Naive B cell (primary cell): ENCODE measurements around the gene RPL27. TPM values are rescaled to one million over a fixed set of nuclear protein-coding genes. Genes with fewer than 3 reads are reported as not detected.
"Not testable (repeated sequence)": the region's sequence is repeated elsewhere in the genome, so short reads cannot be mapped to it uniquely, and the experiment has no call there.

Experiments
- ATAC-seq, 2 donors: fragments of 150-1000 bp; cut with Tn5 transposase; 2 replicates each; pipeline ENCODE4 v1.10.0; 2021; ENCODE audit warnings: low read depth in 2 of 2, mild to moderate bottlenecking in 2 of 2, moderate library complexity in 2 of 2
- DNase-seq: peaks from one replicate; pipeline ENCODE4 v3.0.0; 2022
- H3K27ac Mint-ChIP-seq, 6 donors: one replicate each; pipeline ENCODE4 v1.8.0; 2020 to 2022; ENCODE audit warnings: mild to moderate bottlenecking in 6 of 6, mixed read lengths in 6 of 6, moderate library complexity in 5 of 6, inconsistent platforms in 2 of 6
- H3K27me3 Mint-ChIP-seq, 3 donors: one replicate each; pipeline ENCODE4 v1.8.0; 2021 to 2022; ENCODE audit warnings: mixed read lengths in 3 of 3, mild to moderate bottlenecking in 1 of 3
- H3K36me3 Mint-ChIP-seq, 2 donors: one replicate each; pipeline ENCODE4 v1.8.0; 2020 to 2022; ENCODE audit warnings: mixed read lengths in 2 of 2, inconsistent platforms in 1 of 2, mild to moderate bottlenecking in 1 of 2
- H3K4me1 Mint-ChIP-seq, 3 donors: one replicate each; pipeline ENCODE4 v1.8.0; 2020 to 2022; ENCODE audit warnings: mixed read lengths in 3 of 3, inconsistent platforms in 1 of 3, mild to moderate bottlenecking in 1 of 3, moderate library complexity in 1 of 3
- H3K4me3 Mint-ChIP-seq, 8 donors: one replicate each; pipeline ENCODE4 v1.8.0; 2020 to 2022; ENCODE audit warnings: mild to moderate bottlenecking in 8 of 8, mixed read lengths in 8 of 8, moderate library complexity in 8 of 8, inconsistent platforms in 2 of 8
- H3K9me3 Mint-ChIP-seq, 7 donors: one replicate each; pipeline ENCODE4 v1.8.0; 2020 to 2022; ENCODE audit warnings: mixed read lengths in 7 of 7, mild to moderate bottlenecking in 5 of 7, inconsistent platforms in 2 of 7, moderate library complexity in 1 of 7
- polyA plus RNA-seq, 6 donors: library from polyadenylated mRNA; unstranded; fragments of 300-500 nt; fragmentation: Illumina TruSeq; gene quantifications; one replicate each; pipeline ENCODE4 v1.2.3, GENCODE V29; 2021; ENCODE audit warnings: low read depth in 6 of 6

The RPL27 gene
- polyA plus RNA-seq, 6 donors from 2014 or later: 1,305 to 2,435 (median 1,972) TPM

DNA sequence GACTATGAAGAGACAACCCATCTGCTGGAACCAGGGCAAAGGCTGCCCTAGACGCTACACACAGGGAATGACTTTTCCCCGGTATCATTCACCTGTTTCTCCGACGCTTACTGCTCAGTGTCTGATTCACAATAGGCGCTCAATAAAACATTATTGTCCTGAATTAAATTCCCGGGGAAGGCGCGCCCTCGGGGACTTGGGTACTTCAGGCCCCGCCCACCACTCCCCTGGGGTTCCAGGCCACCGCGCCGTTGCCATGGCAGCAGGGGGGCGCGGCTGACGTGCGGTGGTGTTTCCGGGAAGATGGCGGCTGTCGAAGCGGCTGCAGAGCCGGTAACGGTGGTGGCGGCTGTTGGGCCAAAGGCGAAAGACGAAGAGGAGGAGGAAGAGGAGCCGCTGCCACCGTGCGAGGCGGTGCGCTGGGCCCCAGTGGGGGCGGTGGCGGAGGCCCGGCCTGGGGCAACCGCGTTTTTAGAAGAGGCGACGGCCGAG is 17.9 kb upstream of the RPL27 start, which contains the start of gene RUNDC1:
Gene RUNDC1, plus strand, starts transcription at position 292 of the 492 bp plus-strand sequence. Its CDS starts 12 bp downstream, at position 304.
- Mint-ChIP-seq H3K27ac (peak within 1 kb of the TSS; percentile 93 to 100 (median 99)), H3K4me3 (peak within 1 kb of the TSS; percentile 86 to 100 (median 98)), H3K36me3 (no peaks in the 10 kb centered on the region), H3K27me3 (no peaks in the 10 kb centered on the region), H3K4me1 (peaks cover 32 to 62% (median 43%) of the 10 kb centered on the region in 3 donors), H3K9me3 (no peaks in the 10 kb centered on the region)
- peak; percentile 91 for DNase-seq
- peak; percentile 74 to 79 for ATAC-seq

DNA sequence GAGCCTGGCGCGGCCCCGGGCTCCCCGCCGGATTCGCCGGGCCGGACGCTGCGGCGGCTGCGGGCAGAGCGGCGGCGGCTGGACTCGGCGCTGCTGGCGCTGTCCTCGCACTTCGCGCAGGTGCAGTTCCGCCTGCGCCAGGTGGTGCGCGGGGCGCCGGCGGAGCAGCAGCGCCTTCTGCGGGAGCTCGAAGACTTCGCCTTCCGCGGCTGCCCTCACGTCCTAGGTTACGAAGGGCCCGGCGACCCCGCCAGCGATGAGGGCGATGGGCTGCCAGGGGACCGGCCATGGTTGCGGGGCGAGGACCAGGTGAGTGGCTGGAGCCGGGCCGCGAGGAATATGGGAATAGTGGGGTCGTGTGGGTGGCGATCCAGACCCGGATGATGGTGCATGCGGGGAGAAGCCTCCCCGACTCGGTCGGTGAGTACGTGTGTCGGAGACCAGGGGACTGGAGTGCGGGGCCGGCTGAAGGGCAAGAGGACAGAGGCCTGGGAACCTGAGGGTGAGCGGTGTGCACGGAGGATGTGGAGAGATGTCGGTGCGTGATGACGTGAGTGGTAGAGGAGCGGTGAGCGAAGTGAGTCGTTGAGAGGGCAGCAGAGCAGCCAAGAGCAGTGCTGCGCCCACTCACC is 17.3 kb upstream of the RPL27 start:
- peak overlapping the region; percentile 86 to 100 (median 98) for H3K4me3 Mint-ChIP-seq
- no peaks in the 10 kb centered on the region for H3K27me3 Mint-ChIP-seq
- H3K4me1 Mint-ChIP-seq: peaks cover 36 to 66% (median 47%) of the 10 kb centered on the region in 3 donors
- peak; percentile 73 for DNase-seq
- no peaks in the 10 kb centered on the region for H3K36me3 Mint-ChIP-seq
- ATAC-seq: peak; percentile 61
- peak overlapping the region; percentile 93 to 100 (median 99) for H3K27ac Mint-ChIP-seq
- H3K9me3 Mint-ChIP-seq: no peaks in the 10 kb centered on the region

DNA sequence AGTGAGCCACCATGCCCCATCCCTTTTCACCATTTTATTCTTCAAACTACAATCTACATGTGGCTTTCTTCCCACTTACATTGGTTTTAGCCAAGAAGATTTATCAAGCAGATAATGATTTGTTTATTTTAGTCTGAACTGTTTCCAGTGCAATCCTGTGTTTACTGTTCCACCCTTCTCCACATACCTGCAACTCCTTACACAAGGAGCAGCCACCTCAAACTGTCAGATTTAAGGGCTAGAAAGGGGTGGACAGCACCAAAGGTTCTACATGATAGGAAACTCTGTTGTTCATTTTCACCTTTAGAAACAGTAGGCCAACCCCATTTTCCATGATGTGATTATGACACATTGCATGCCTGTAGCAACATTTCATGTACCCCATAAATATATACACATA is 16.0 kb upstream of the RPL27 start:
- Mint-ChIP-seq H3K27me3 (no peaks in the 10 kb centered on the region), H3K9me3 (no peaks in the 10 kb centered on the region), H3K4me1 (peaks cover 40 to 78% (median 48%) of the 10 kb centered on the region in 3 donors), H3K4me3 (peak overlapping the region; percentile 36 to 100 (median 98)), H3K36me3 (no peaks in the 10 kb centered on the region), H3K27ac (peak overlapping the region in 5 of 6 donors; percentile 28 to 99 (median 79))
- no peak for ATAC-seq
- no peak for DNase-seq

DNA sequence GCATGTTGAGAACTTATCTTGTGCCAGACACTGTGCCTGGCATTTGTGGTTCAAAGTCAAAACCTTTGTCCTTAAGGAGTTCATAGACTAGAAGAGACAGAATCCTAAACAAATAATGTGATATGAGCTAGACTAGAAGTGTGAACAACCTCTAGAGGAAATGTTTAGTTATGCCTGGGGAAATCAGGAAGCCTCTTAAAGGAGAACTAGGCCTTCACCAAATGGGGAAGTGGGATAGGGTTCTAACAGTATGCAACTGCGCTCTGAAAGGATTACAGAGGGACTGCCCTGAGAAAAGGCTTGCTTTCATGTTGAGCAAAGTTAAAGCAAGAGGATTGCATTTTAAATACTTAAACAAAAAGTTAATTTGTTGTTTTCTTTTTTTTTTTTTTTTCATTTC is 13.0 kb upstream of the RPL27 start:
- Mint-ChIP-seq H3K27me3 (no peaks in the 10 kb centered on the region), H3K4me3 (peak overlapping the region; percentile 75 to 91 (median 86)), H3K9me3 (no peaks in the 10 kb centered on the region), H3K27ac (peak overlapping the region; percentile 66 to 96 (median 92)), H3K4me1 (peaks cover 36 to 74% (median 45%) of the 10 kb centered on the region in 3 donors), H3K36me3 (peaks cover 0 to 4% of the 10 kb centered on the region in 2 donors)
- DNase-seq (peak; percentile 80), ATAC-seq (peak; percentile 74 to 75)

DNA sequence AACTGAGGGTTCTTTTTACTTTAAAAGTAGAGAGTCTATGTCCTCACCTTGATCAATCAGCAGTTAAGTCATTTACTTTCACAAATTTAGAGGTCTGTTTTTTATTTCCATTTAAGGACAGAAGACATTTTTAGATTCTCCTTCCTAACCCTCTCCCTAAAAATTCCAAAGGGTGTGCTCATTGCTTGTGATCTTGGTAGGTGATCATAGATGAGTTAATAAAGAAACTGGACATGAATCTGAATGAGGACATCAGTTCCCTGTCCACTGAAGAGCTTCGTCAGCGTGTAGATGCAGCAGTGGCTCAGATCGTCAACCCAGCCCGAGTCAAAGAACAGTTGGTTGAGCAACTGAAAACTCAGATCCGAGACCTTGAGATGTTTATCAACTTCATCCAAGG is 9.1 kb upstream of the RPL27 start:
- peak overlapping the region in 4 of 6 donors; percentile 6 to 54 (median 34) for H3K27ac Mint-ChIP-seq
- DNase-seq (no peak), ATAC-seq (no peak)
- H3K9me3 Mint-ChIP-seq: no peaks in the 10 kb centered on the region
- peaks cover 0 to 12% of the 10 kb centered on the region in 2 donors for H3K36me3 Mint-ChIP-seq
- no peaks in the 10 kb centered on the region for H3K27me3 Mint-ChIP-seq
- H3K4me3 Mint-ChIP-seq: no peak overlapping the region
- H3K4me1 Mint-ChIP-seq: peaks cover 20 to 53% (median 36%) of the 10 kb centered on the region in 3 donors

DNA sequence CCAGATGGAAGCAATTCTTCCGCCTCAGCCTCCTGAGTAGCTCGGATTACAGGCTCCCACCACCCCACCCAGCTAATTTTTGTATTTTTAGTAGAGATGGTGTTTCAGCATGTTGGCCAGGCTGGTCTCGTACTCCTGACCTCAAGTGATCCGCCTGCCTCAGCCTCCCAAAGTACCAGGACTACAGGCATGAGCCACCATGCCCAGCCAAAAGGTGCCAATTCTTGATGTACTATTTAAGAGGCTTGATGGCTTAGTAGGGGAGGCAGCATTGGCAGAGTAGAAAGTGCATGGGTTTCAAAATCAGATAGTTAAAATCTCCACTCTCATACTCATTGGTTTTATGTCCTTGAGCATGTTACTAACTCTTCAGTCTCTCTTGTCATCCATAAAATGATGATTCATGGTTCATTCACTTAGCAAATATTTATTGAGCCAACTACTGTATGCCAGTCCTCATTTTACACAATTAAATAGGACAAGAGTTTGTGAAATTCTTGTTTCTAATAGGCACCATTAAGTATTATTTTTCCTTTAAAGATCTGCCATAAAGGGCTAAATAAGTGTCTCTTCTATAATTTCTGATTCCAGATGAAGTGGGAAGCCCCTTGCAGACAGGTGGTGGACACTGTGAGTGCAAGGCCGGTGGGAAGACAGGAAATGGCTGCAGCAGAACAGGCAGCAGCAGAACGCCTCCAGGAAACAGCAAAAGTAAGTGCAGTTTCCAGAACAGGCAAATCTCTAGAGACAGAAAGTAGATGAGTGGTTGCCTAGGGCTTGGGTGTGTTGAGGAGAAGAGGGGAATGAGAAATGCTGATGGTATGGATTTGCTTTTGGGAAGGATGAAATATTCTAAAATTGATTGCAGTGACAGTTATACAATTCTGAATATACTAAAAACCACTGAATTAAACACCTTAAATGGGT is 8.2 kb upstream of the RPL27 start:
- Mint-ChIP-seq H3K27me3 (no peaks in the 10 kb centered on the region), H3K4me3 (peak overlapping the region in 1 of 8 donors; percentile 39), H3K4me1 (peaks cover 20 to 48% (median 34%) of the 10 kb centered on the region in 3 donors), H3K27ac (peak overlapping the region in 5 of 6 donors; percentile 49 to 96 (median 75)), H3K9me3 (no peaks in the 10 kb centered on the region), H3K36me3 (peaks cover 0 to 12% of the 10 kb centered on the region in 2 donors)
- ATAC-seq (no peak), DNase-seq (no peak)

DNA sequence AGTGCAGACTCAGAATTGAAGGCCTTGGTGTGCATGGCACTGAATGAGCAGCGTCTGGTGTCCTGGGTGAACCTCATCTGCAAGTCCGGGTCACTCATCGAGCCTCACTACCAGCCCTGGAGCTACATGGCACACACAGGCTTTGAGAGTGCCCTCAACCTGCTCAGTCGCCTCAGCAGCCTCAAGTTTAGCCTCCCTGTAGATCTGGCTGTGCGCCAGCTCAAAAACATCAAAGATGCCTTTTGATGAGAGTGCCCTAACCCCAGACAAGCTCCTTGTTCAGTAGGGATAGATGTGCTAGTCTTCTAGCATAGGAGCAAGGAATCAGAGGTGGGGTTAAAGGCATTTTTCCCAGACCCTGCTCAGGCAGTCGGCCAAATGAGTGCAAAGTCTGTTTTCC is 6.7 kb upstream of the RPL27 start:
- peaks cover 17 to 41% (median 28%) of the 10 kb centered on the region in 3 donors for H3K4me1 Mint-ChIP-seq
- peak overlapping the region in 2 of 6 donors; percentile 11 to 69 for H3K27ac Mint-ChIP-seq
- H3K9me3 Mint-ChIP-seq: no peaks in the 10 kb centered on the region
- DNase-seq (no peak), ATAC-seq (no peak)
- H3K36me3 Mint-ChIP-seq: peaks cover 0 to 12% of the 10 kb centered on the region in 2 donors
- peak overlapping the region in 1 of 8 donors; percentile 5 for H3K4me3 Mint-ChIP-seq
- H3K27me3 Mint-ChIP-seq: no peaks in the 10 kb centered on the region

DNA sequence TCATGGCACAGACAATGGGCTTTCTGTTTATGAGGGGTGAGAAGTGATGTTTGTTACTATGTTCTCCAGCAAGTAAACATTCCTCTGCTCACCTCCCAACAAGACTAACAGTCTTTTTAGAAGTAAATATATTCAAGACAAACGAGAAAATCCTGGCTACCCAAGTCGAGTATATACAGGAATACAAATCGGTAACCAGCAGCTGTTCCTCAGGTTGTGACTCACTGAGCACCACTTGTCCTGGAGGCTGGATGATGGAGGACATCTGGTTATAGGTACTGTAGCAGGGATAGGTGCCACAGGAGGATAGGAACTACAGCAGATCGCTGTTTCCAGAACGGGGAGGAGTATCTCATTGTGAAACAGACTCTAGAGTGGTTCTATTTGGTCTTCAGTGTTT is 5.3 kb upstream of the RPL27 start:
- no peak for DNase-seq
- no peak overlapping the region for H3K4me3 Mint-ChIP-seq
- H3K27me3 Mint-ChIP-seq: no peaks in the 10 kb centered on the region
- no peak for ATAC-seq
- H3K4me1 Mint-ChIP-seq: peaks cover 19 to 40% (median 34%) of the 10 kb centered on the region in 3 donors
- peaks cover 0 to 12% of the 10 kb centered on the region in 2 donors for H3K36me3 Mint-ChIP-seq
- H3K27ac Mint-ChIP-seq: peak overlapping the region in 1 of 6 donors; percentile 11
- no peaks in the 10 kb centered on the region for H3K9me3 Mint-ChIP-seq

DNA sequence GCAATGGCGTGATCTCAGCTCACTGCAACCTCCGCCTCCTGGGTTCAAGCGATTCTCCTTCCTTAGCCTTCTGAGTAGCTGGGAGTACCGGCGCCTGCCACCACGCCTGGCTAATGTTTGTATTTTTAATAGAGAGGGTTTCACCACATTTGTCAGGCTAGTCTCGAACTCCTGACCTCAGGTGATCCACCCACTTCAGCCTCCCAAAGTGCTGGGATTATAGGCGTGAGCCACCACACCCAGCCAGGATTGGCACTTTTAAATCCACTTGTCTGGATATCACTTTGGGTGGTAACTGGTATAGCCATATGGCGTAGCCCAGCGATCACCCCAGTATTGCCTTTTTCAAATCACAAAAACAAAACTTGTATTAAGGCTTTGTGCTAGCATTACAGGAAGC is 4.3 kb upstream of the RPL27 start:
- not testable (repeated sequence) for ATAC-seq, DNase-seq, H3K4me3 Mint-ChIP-seq, H3K27me3 Mint-ChIP-seq, H3K9me3 Mint-ChIP-seq
- H3K27ac Mint-ChIP-seq: peak overlapping the region in 1 of 6 donors; percentile 63
- peaks cover 0 to 12% of the 10 kb centered on the region in 2 donors for H3K36me3 Mint-ChIP-seq
- peaks cover 26 to 49% (median 42%) of the 10 kb centered on the region in 3 donors for H3K4me1 Mint-ChIP-seq

DNA sequence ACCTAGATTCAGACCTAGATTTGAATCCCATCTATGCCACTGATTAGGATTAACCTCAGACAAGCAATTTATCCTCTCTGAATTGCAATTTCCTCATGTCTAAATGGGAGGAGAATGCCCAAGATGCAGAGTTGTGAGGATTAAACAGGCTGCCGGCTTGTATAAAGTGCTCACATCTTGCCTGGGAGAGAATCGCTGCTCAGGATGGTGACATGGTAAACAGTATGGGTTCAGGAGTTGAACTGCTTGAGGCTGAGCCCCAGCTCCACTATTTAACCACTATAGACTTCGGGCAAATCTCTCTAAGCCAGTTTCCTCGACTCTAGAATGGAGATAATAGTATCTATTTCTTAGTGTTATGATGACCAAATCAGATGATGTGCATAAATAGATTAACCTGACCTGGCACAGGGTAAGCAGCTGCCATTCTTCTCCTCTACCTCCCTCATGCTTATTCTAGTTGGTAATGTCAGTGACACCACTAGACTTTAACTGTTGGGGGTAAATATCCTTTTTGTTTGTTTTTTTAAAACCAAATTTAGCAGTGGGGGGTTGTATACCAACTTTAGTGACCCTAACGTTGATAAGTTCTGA is 732 bp upstream of the RPL27 start:
- Mint-ChIP-seq H3K36me3 (no peaks in the 10 kb centered on the region), H3K9me3 (peaks cover 0 to 1% (median 0%) of the 10 kb centered on the region in 7 donors), H3K27ac (peak overlapping the region; percentile 96 to 98 (median 98)), H3K4me1 (peaks cover 29 to 47% (median 37%) of the 10 kb centered on the region in 3 donors), H3K4me3 (peak overlapping the region; percentile 89 to 98 (median 92)), H3K27me3 (no peaks in the 10 kb centered on the region)
- ATAC-seq (no peak), DNase-seq (no peak)

DNA sequence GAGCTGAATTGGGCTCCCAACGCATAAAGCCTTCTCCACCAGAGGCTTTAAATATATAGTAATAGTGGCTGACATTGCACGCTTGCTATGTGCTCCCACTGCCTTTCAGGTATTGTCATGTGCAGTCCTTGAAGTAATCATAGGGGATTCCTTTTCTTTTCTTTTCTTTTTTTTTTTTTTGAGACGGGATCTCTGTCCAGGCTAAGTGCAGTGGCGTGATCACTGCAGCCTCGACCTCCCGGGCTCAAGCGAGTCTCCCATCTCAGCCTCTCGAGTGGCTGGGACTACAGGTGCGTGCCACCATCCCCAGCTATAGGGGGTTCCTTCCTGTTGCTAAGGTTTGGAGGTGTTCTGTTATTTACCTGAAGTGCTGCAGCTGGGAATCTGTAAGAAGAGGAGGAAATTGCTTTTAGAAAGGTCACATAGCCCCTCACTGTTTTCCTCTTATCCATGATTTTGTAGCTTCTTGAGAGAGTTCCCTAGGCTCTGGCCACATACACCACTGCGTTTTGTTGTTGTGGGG is 845 bp downstream of the RPL27 start:
- ATAC-seq (no peak), DNase-seq (no peak)
- H3K36me3 Mint-ChIP-seq: no peaks in the 10 kb centered on the region
- H3K4me1 Mint-ChIP-seq: peaks cover 29 to 43% (median 37%) of the 10 kb centered on the region in 3 donors
- peak overlapping the region; percentile 89 to 98 (median 92) for H3K4me3 Mint-ChIP-seq
- no peaks in the 10 kb centered on the region for H3K27me3 Mint-ChIP-seq
- peaks cover 0 to 1% (median 0%) of the 10 kb centered on the region in 7 donors for H3K9me3 Mint-ChIP-seq
- H3K27ac Mint-ChIP-seq: peak overlapping the region; percentile 96 to 98 (median 98)

DNA sequence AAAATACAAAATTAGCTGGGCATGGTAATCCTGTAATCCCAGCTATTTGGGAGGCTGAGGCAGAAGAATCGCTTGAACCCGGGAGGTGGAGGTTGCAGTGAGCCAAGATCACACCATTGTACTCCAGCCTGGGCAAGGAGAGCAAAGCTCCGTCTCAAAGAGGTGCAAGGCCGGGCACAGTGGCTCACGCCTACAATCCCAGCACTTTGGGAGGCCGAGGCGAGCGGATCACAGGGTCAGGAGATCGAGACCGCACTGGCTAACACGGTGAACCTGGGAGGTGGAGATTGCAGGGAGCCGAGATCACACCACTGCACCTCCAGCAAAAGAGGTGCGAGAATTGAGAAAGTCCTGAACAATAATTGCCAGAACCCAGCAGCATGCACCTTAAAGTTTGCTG is 2.7 kb downstream of the RPL27 start:
- H3K36me3 Mint-ChIP-seq, H3K9me3 Mint-ChIP-seq, DNase-seq, ATAC-seq, H3K27me3 Mint-ChIP-seq: not testable (repeated sequence)
- Mint-ChIP-seq H3K4me3 (peak overlapping the region in 1 of 8 donors; percentile 36), H3K4me1 (peaks cover 19 to 36% (median 25%) of the 10 kb centered on the region in 3 donors), H3K27ac (peak overlapping the region in 3 of 6 donors; percentile 41 to 66 (median 61))
